ENCODE data around the gene FBXL12.
"Not testable (repeated sequence)": the region's sequence is repeated elsewhere in the genome, so short reads cannot be mapped to it uniquely, and the experiment has no call there.

The FBXL12 gene

GRCh38 chr19:9793071-9793591 is 25.7 kb downstream of the FBXL12 start:
- H3K4me3 Mint-ChIP-seq: peak overlapping the region; percentile 99
- peaks cover 20% of the 10 kb centered on the region for H3K36me3 Mint-ChIP-seq (ENCODE audit: low read depth)
- no peaks in the 10 kb centered on the region for H3K9me3 Mint-ChIP-seq
- H3K27me3 Mint-ChIP-seq: no peaks in the 10 kb centered on the region
- H3K4me1 Mint-ChIP-seq (ENCODE audit: low read depth): peaks cover 28% of the 10 kb centered on the region
- intact Hi-C loops (cut with micrococcal nuclease): loop anchor here (1.0 to 10.0 kb wide), 6 partner anchors 8 to 656 kb away; partner anchors contain the start of gene FBXL12
- H3K27ac Mint-ChIP-seq: peak overlapping the region; percentile 100

GRCh38 chr19:9792206-9793070 is 26.4 kb downstream of the FBXL12 start:
- no peaks in the 10 kb centered on the region for H3K9me3 Mint-ChIP-seq
- intact Hi-C loops (cut with micrococcal nuclease): loop anchor here (1.0 to 10.0 kb wide), 6 partner anchors 7 to 655 kb away; partner anchors contain the start of gene FBXL12
- H3K27ac Mint-ChIP-seq: peak overlapping the region; percentile 100
- H3K27me3 Mint-ChIP-seq: no peaks in the 10 kb centered on the region
- peaks cover 20% of the 10 kb centered on the region for H3K36me3 Mint-ChIP-seq (ENCODE audit: low read depth)
- peak overlapping the region; percentile 99 for H3K4me3 Mint-ChIP-seq
- peaks cover 28% of the 10 kb centered on the region for H3K4me1 Mint-ChIP-seq (ENCODE audit: low read depth)

- Mint-ChIP-seq H3K9me3 (no peaks in the 10 kb centered on the region), H3K27me3 (no peaks in the 10 kb centered on the region), H3K4me1 (ENCODE audit: low read depth) (peaks cover 29% of the 10 kb centered on the region), H3K36me3 (ENCODE audit: low read depth) (peaks cover 20% of the 10 kb centered on the region), H3K4me3 (peak overlapping the region; percentile 99), H3K27ac (peak overlapping the region; percentile 100)
- intact Hi-C loops (cut with micrococcal nuclease): loop anchor here (2.0 to 10.0 kb wide), 5 partner anchors 27 to 654 kb away; partner anchors contain the start of gene FBXL12
Observed at GRCh38 chr19:9791552-9792205, 27.2 kb downstream of the FBXL12 start.

GRCh38 chr19:9791073-9791367 is 27.9 kb downstream of the FBXL12 start:
- peak overlapping the region; percentile 100 for H3K27ac Mint-ChIP-seq
- H3K36me3 Mint-ChIP-seq (ENCODE audit: low read depth): peaks cover 21% of the 10 kb centered on the region
- not testable (repeated sequence) for H3K9me3 Mint-ChIP-seq, H3K27me3 Mint-ChIP-seq, H3K4me3 Mint-ChIP-seq
- intact Hi-C loops (cut with micrococcal nuclease): loop anchor here (5.0 to 10.0 kb wide), 3 partner anchors 479 to 654 kb away; no protein-coding TSS in a partner anchor
- H3K4me1 Mint-ChIP-seq (ENCODE audit: low read depth): peaks cover 31% of the 10 kb centered on the region

- Mint-ChIP-seq H3K4me1 (ENCODE audit: low read depth) (peaks cover 40% of the 10 kb centered on the region), H3K27ac (peak overlapping the region; percentile 51), H3K36me3 (ENCODE audit: low read depth) (peaks cover 34% of the 10 kb centered on the region)
- H3K4me3 Mint-ChIP-seq; H3K27me3 Mint-ChIP-seq; H3K9me3 Mint-ChIP-seq; intact Hi-C loops (cut with micrococcal nuclease): not testable (repeated sequence)
Observed at GRCh38 chr19:9789579-9789978, 29.3 kb downstream of the FBXL12 start.

GRCh38 chr19:9789066-9789465 is 29.8 kb downstream of the FBXL12 start:
- intact Hi-C loops (cut with micrococcal nuclease): no loop called here
- Mint-ChIP-seq H3K4me3 (no peak overlapping the region), H3K4me1 (ENCODE audit: low read depth) (peaks cover 45% of the 10 kb centered on the region), H3K27ac (peak overlapping the region; percentile 51), H3K27me3 (no peaks in the 10 kb centered on the region), H3K36me3 (ENCODE audit: low read depth) (peaks cover 34% of the 10 kb centered on the region), H3K9me3 (no peaks in the 10 kb centered on the region)

- Mint-ChIP-seq H3K4me1 (ENCODE audit: low read depth) (peaks cover 48% of the 10 kb centered on the region), H3K36me3 (ENCODE audit: low read depth) (peaks cover 34% of the 10 kb centered on the region)
- H3K27me3 Mint-ChIP-seq; H3K27ac Mint-ChIP-seq; H3K9me3 Mint-ChIP-seq; intact Hi-C loops (cut with micrococcal nuclease); H3K4me3 Mint-ChIP-seq: not testable (repeated sequence)
Observed at GRCh38 chr19:9788604-9789003, 30.3 kb downstream of the FBXL12 start.

GRCh38 chr19:9786819-9787218 is 32.1 kb downstream of the FBXL12 start:
- Mint-ChIP-seq H3K27me3 (no peaks in the 10 kb centered on the region), H3K27ac (peak overlapping the region; percentile 96), H3K9me3 (no peaks in the 10 kb centered on the region), H3K36me3 (ENCODE audit: low read depth) (peaks cover 31% of the 10 kb centered on the region), H3K4me1 (ENCODE audit: low read depth) (peaks cover 48% of the 10 kb centered on the region), H3K4me3 (peak overlapping the region; percentile 74)
- intact Hi-C loops (cut with micrococcal nuclease): loop anchor here (1.0 kb wide), 1 partner anchor 32 kb away; the partner anchor contains the start of gene FBXL12

- H3K9me3 Mint-ChIP-seq: no peaks in the 10 kb centered on the region
- peak overlapping the region; percentile 80 for H3K4me3 Mint-ChIP-seq
- H3K36me3 Mint-ChIP-seq (ENCODE audit: low read depth): peaks cover 29% of the 10 kb centered on the region
- no peaks in the 10 kb centered on the region for H3K27me3 Mint-ChIP-seq
- peaks cover 44% of the 10 kb centered on the region for H3K4me1 Mint-ChIP-seq (ENCODE audit: low read depth)
- intact Hi-C loops (cut with micrococcal nuclease): loop anchor here (1.0 kb wide), 1 partner anchor 33 kb away; the partner anchor contains the start of gene FBXL12
- peak overlapping the region; percentile 96 for H3K27ac Mint-ChIP-seq
Observed at GRCh38 chr19:9786342-9786741, 32.5 kb downstream of the FBXL12 start.

GRCh38 chr19:9785367-9786331 is 33.2 kb downstream of the FBXL12 start:
- intact Hi-C loops (cut with micrococcal nuclease): loop anchor here (1.0 to 2.0 kb wide), 3 partner anchors 8 to 34 kb away; partner anchors contain the start of genes FBXL12 and ZNF846
- Mint-ChIP-seq H3K27ac (peak overlapping the region; percentile 96), H3K4me1 (ENCODE audit: low read depth) (peaks cover 40% of the 10 kb centered on the region), H3K36me3 (ENCODE audit: low read depth) (peaks cover 34% of the 10 kb centered on the region), H3K4me3 (peak overlapping the region; percentile 80), H3K9me3 (no peaks in the 10 kb centered on the region), H3K27me3 (no peaks in the 10 kb centered on the region)

GRCh38 chr19:9784163-9784496 is 34.7 kb downstream of the FBXL12 start:
- H3K9me3 Mint-ChIP-seq, H3K27me3 Mint-ChIP-seq, H3K4me3 Mint-ChIP-seq: not testable (repeated sequence)
- H3K36me3 Mint-ChIP-seq (ENCODE audit: low read depth): peaks cover 38% of the 10 kb centered on the region
- intact Hi-C loops (cut with micrococcal nuclease): loop anchor here (2.0 kb wide), 1 partner anchor 15 kb away; the partner anchor contains the start of gene ZNF846
- H3K27ac Mint-ChIP-seq: peak overlapping the region; percentile 96
- H3K4me1 Mint-ChIP-seq (ENCODE audit: low read depth): peaks cover 32% of the 10 kb centered on the region

- intact Hi-C loops (cut with micrococcal nuclease): no loop called here
- Mint-ChIP-seq H3K4me1 (ENCODE audit: low read depth) (peaks cover 32% of the 10 kb centered on the region), H3K27ac (no peak overlapping the region), H3K4me3 (no peak overlapping the region), H3K27me3 (no peaks in the 10 kb centered on the region), H3K36me3 (ENCODE audit: low read depth) (peaks cover 51% of the 10 kb centered on the region), H3K9me3 (peaks cover 8% of the 10 kb centered on the region)
Observed at GRCh38 chr19:9782338-9782737, 36.5 kb downstream of the FBXL12 start.
